Measurements from ENCODE around the gene ATXN1.
A peak's percentile ranks its signal among the peaks of the same experiment; 100 is the strongest.
"Not testable (repeated sequence)": the region's sequence is repeated elsewhere in the genome, so short reads cannot be mapped to it uniquely, and the experiment has no call there.

Gene ATXN1

DNA sequence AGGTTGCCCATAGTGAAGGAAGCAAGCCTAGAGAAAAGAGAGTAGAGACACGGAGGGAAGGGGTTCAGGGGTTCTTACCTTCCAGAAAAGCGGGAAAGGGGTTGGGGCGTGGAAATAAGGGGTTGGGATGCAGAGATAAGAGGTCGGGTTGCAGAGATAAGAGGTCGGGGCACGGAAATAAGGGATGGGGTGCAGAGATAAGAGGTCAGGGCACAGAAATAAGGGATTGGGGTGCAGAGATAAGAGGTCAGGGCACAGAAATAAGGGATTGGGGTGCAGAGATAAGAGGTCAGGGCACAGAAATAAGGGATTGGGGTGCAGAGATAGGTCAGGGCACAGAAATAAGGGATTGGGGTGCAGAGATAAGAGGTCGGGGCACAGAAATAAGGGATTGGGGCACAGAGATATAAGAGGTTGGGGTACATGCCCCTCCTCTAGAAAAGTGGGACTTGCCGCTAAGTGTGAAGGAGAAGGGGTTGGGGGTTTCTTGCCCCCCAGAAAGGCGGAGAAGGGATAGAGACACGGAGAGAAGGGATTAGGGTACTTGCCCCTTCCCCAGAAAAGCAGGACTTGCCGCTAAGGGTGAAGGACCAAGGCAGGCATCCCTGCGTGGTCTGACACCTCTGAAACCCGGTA lies 497.7 kb downstream of the ATXN1 start:
- DNase-seq, result not testable (repeated sequence)

DNA sequence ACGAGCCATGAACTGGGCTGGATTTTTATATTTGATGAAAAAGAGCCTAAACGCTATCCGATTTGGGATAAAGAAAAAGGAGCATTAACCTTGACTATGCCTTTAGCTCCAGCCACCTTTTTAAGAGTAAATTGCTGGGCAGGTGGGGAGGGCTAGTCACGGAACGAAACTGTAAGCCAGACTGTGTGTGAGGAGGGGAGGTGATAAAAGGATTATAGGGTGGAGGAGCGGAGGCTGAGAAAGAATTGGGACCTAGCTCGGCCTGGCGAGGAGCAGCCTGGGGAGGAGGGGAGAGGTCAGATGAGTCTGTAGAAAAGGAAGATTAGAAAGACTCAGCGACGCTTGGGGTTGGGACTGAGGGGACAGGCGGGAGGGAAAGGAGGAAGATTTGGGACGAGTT lies 498.5 kb downstream of the ATXN1 start:
- not testable (repeated sequence) for DNase-seq

DNA sequence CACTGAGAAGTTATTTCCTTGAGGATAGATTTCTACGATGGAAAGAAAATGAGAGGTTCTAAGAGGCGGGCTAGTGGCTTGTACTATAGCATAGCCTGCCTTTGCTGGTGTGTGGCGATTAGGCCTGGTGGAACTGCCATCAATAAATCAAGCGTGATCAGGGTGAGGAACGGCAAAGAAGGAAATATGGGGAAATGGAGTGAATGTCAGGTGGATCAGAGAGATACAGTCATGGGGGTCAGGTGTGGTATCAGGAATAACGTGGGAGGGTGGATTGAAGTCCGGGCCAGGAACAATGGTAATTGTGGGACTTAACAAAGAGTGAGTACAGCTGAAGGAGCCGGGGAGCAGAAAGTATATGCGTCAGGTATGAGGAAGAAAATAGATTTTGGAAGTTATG lies 500.7 kb downstream of the ATXN1 start:
- DNase-seq, result not testable (repeated sequence)

DNA sequence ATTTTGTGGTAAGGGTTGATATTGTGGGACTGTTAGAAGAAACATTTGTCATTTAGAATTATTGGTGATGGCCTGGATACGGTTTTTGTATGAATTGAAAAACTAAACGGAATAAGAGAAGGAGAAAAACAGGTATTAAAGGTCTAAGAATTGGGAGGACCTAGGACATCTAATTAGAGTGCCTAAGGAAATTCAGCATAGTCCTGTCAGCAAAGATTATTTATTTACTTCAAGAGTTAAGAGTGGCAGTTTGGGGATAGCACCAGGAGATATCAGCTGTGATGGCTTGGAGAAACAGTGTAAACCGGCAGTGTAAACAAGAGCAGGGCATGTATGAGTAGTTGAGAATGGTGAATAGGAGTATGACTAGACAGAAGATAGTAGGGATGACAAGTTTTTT lies 501.7 kb downstream of the ATXN1 start:
- DNase-seq, result not testable (repeated sequence)

DNA sequence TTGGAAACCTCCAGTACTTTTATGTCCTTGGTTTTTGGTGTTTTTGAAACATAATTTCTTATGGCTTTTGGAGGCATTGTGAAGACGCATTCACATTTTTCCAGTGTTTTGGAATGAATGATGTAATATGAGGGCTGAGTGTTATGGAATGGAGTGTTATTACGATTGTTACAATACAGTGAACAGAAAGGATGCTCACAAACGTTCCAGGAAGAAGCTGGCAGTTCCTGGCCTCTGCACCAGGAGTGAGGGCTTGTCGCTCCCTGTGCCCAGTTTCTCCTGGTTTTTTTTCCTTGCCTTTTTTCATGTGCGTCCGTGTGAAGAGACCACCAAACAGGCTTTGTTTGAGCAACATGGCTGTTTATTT lies 502.6 kb downstream of the ATXN1 start:
- no peak for DNase-seq

DNA sequence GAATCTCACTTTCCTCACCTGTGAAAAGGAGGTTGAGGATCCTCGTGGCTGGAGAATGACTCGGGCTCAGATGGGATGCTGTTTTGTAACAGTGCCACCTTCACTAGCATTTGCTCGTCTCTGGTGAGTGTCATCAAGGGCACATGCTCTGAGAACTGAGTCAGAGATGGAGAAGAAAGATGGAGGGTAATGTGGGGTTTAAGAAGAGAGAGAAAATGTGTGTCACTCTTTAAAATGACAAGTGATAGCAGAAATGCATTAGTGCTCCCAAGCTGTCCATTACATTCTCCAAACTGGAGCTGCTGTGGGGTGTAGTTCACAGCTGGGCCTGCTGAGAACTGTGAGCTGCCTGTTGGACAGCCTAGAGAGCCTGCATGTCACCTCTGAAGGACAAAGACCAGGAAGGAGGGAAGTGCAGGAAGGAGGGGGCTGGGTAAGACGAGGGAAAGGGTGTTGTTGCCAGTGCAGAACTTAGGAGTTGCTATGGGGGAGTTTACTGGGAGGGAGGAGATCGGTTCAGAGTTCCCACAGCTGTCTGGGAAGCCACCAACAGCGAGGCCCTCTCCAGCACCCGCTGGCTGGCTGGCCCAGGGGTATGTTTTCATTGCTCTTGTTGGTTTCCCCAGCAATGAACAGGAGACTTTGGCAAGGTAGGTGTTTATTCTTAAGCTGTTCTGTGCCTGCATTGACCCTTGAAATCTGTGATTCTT lies 503.1 kb downstream of the ATXN1 start:
- DNase-seq, result no peak

DNA sequence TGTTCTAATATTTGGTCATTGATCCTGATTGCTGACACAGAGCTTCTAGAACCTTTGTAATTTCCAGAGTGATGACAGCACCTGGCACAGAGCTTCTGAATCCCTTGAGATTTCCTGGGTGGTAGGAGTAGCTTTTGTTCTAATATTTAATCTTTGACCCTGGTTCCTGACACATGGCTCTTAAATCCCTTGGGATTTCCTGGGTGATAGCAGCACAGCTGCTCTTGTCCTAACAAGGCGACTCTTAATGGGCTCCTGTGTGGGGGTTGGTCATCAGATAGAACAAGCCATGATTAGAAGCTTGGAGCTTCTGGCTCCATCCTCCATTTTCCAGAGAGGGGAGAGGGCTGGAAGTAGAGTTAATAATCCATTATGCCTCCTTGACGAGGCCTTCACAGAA lies 504.5 kb downstream of the ATXN1 start:
- no peak for DNase-seq

DNA sequence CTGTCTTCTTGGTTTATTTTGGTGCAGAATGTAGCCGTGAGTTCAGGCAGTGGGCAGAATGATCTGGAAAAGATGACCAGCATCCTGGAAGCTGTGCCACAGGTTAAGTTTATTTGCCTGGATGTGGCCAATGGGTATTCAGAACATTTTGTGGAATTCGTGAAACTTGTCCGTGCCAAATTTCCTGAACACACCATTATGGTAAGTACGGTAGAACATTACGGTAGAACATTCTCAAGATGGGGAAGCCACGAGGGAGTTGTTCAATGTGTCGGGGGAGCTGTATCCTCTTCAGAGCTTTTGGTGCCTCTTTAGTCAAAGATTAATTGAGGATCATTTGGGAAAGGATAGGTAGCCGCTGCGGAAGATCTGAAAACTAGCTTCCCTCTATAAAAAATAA lies 506.7 kb downstream of the ATXN1 start:
- no peak for DNase-seq

DNA sequence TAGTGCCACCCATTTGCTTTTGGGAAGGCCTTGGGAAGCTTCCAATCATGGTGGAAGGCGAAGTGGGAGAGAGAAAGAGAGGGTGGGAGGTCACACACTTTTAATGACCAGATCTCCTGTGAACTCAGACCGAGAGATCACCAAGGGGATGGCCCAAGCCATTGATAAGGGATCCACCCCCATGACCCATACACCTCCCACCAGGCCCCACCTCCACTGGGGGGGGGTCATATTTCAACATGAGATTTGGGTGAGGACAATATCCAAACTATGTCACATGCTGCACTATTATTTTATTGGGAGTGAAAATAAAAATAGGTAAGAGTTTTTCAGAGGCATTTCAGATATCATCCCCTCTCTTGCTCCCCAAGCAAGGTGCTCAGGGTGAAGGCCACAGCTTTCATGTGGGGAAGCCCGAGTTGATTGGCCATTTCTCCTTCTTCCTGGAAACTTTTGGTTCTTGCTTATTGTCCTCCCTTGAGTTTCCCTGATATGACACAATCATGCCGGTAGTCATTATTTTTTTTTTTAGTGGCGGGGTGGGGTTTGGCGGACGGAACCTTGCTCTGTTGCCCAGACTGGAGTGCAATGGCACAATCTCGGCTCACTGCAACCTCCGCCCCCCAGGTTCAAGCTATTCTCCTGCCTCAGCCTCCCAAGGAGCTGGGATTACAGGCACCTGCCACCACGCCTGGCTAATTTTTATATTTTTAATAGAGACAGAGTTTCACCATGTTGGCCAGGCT lies 507.7 kb downstream of the ATXN1 start:
- DNase-seq, result no peak

DNA sequence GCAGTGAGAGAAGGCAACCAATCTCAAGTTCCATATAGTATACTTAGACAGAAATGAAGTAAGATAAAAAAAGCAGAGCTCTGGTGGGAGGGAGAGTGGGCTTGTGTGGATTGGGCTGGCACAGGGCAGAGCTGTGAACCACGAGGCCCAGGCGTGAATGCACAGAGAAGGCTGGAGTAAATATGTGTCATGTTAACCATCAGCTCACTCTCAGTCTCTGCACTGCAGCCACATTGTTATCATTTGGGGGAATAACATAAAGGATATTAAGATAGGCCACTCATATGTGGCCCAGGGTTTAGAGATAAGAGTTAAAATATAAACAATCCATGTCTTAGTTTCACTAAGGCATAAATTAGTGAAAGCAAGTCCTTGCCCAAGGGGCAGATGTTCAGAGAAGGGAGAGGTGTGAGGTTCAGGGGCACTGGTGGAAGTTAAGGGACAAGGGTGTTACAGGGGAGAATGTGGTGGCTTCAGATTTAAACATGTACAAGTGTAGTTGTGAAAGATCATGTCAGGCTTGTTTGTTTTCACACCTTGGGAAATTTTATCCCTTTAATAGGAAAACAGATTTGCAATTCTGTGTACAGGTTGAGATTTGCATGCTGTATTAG lies 508.5 kb downstream of the ATXN1 start:
- no peak for DNase-seq

DNA sequence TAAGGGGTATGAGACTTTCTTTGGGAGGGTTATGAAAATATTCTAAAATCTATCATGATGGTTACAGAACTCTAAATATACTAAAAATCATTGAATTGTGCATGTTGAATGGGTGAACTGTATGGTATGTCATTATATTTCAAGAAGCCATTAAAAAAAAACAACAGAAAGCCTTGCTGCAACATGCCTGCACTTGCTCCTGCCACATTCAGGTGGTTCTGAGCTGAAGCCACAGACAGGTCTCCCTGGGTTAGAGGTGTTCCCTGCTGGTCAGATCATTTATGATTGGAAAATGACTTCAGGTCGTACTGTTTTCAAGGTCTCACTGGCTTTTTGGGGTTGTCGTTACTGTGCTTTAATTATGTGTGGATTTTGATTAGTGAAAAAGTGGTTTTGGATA lies 509.6 kb downstream of the ATXN1 start:
- no peak for DNase-seq

DNA sequence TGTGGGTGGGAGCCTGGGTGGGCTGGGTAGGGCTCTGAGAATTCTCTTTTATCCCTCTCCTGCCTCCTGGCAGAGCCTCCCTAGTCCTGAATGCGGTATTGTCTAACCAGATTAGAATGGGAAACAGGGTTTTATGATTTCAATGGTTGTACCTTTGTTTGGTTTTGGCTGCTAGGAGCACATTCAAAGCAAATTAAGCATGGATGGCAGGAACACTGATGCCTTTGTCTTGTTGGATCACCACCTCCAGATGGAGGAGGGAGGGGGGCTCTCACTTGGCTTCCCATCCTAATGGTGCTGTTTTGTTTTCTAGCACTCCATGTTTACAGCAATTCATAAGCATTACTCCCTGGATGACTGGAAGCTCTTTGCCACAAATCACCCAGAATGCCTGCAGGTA lies 511.3 kb downstream of the ATXN1 start:
- DNase-seq, result peak in 1 of 2 experiments; percentile 13
